Fibroblast of skin of left biceps (primary cell): Measurements from ENCODE around the gene L3MBTL4.
"Not testable (repeated sequence)": the region's sequence is repeated elsewhere in the genome, so short reads cannot be mapped to it uniquely, and the experiment has no call there.

Source experiments
- DNase-seq, 2 experiments: peaks; one replicate each; pipeline ENCODE4 v3.0.0-alpha.2; 2013; ENCODE audit warnings: low read depth in 2 of 2

L3MBTL4 gene

DNA sequence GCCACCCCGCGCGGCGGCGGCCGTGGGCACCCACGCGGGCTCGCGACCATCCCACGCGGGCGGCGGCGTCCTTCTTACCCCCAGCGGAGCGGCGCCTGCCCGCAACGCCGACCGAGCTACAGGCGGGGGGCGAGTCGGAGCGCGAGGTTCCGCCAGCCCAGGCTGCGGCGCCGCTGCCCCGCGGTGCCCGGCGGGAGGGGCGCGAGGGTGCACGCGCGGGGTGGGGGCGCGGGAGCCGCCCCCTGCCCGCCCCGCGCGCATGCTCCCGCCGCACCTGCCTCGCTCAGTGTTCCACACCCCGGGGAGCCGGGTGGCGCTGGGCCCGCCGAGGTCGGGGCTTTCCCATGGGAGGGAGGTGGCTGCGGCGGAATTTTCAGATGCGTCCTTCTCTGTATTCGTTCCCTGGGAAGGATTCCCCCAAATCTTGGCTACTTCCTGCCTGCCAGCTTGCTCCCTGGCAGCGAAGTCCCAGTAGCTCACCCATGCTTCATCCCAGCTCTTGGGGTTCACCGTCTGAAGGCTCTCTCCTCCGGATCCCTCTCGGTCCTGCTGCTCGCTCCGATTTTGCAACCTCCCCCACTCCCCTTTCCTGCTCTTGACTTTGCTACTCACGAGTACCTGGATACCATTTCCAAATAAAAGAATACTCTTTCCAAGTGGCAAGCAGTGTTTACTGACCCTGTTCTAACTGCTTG lies at the start of gene L3MBTL4:
Gene L3MBTL4 (minus strand): TSS at position 189 of the 695 bp plus-strand sequence. CDS start 103,286 bp downstream, outside the sequence.
- DNase-seq: no peak

GRCh38 chr18:6452194-6452593 lies 37.5 kb upstream of the L3MBTL4 start:
- no peak for DNase-seq

GRCh38 chr18:6449213-6449612 lies 34.5 kb upstream of the L3MBTL4 start:
- DNase-seq: no peak

DNA sequence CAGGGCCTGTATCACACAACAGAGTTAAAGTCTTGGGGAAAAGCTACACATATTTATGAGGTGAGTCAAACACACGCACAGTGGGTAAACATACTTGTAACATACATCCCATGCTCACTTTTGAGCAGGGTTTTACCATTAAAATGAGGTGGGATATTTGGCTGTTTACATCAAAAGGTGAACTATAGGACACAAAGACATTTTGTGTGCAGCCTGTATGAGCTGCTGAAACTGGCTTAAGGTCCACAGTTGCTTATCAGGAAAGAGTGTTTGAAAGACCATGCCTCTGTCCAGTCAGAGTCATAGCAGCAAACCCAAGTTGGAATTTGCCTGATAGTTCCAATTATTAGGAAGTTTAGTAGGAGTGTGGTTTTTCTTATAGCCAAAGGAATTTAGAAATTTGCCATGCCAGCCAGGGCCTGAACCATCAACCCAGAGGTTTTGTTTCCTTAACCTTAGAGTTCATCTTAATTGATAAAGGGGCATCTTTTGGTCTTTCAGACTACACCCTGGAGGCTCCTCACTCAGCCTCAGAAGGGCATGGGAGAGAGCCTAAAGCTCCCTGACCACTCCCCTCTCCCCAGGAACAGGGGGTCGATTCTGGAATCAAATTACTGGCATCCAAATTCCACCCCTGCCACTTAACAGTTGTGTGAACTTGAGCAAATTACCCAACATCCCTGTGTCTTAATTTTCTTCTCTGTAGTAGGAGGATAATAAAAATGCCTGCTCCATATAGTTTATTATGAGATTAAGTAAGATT lies 29.9 kb upstream of the L3MBTL4 start:
- DNase-seq: no peak

DNA sequence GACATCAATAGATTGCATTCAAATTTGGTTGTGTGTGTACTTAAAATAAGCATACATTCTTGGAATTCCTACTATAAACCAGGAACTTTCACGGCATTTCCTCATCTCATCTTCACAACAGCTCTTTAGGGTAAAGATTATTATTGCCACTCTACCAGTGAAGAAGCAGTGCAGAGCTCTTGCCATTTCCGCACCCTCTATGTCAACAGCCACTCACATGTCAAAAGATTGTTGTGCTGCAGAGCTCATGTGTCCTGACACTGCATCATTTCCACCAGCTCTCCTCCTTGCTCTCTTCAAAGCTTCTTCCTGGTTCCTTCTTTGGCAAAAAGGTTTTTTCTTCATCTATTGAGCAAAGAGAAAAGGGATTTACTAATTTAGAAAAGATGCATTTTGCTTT lies 26.5 kb upstream of the L3MBTL4 start:
- DNase-seq: no peak

DNA sequence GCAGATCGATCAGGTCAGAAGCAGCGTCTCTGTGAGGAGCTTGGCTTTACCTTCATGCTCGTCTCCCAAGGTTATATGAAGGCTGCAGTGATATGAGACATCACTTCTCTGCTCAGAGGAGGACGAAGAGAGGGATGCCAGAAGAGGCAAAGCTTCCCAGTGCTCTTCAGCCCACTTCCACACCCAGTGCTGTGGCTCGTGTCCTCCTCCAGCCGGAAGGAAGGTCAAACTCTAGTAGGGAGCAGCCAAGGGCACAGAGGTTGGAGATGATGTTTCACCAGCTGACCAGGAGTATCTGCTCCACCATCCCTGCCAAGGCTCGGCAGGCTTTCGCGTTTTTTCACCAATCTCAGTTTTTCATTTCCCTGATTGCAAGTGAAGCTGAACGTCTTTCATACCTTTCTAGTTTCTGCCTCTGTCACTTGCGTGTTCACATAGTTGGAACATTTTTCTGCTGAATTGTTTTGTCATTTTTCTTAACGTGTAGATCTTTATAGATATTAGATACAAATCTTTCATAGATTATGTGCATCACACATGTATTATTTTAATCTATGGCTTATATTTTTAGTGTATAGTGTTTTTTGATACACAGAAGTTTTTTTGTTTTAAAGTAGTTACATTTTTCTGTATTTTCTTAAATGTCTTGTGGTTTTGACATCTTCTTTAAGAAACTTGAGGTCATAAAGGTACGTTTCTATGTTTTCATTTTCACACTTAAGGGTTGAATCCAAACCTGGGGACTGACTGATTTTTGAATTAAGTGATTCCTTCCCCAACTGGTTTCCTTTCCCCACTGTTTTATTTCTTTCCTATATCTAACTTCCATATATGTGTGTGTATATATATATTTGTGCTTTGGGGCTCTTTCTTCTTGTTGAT lies 23.5 kb upstream of the L3MBTL4 start:
- DNase-seq: no peak

DNA sequence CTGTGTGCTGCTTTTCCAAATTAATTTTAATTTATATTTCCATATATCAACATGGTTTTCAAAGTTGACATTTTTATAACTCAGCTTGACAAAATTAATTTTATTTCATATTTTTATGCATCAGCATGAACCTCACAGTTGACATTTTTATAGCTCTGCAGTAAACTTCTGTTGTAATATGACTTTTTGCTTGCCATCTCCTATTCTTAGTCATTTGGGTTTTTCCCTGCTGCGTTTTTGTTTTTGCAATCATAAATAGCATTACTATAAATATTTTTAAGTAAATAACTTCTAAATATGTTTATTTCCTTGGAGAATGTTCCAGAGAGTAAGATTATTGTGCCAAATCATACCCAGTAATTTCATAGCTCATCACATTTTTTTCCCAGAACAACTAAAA lies 21.0 kb upstream of the L3MBTL4 start:
- DNase-seq: no peak

- no peak for DNase-seq
Measured at GRCh38 chr18:6434987-6435709, 20.4 kb upstream of the L3MBTL4 start.

GRCh38 chr18:6434481-6434880 lies 19.8 kb upstream of the L3MBTL4 start:
- no peak for DNase-seq

- no peak for DNase-seq
Measured at GRCh38 chr18:6431659-6432318, 17.1 kb upstream of the L3MBTL4 start.

DNA sequence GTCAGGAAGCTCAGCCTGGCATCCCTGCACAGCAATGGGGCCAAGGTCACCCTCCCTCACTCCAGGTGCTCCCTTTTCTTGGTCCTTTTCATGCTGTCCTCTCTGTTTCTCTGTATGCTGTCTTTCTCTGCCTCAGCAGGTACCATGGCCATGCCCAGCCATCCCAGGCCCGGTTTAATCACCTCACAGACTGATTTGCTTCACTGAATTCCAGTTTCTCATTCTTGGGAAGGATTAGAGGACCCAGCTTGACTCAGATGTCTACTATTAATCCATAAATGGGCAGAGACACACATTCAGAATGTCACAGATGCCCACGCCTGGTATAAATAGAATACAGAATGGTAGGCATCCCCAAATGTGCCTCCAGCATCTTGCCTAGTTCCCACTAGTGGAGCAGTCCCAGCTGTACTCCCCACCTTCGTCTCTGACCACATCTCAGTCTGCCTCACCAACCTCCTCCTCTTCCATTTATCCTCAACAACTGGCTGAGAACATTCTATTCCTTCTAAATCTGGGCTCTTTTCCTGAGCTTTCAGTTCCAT lies 14.2 kb upstream of the L3MBTL4 start:
- DNase-seq: no peak

GRCh38 chr18:6427286-6427685 lies 12.6 kb upstream of the L3MBTL4 start:
- no peak for DNase-seq

DNA sequence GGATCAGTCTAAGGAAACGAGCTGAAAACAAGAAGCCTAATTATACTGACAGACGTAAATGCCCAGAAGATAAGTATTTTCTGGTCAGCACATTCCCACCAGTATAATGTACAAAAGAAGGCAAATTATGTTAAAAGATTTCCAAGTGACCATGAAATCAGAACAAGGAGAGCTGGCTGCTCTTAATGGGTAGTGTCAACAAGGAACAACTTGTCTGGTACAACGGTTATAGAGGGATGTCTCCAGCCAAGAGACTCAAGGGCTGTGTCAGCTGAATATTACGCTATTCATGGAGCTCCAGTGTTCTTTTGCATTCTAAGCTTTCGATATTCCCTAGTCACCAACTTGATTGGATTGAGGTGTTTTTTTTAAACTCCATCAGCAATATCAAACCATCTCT lies 8.6 kb upstream of the L3MBTL4 start:
- no peak for DNase-seq

DNA sequence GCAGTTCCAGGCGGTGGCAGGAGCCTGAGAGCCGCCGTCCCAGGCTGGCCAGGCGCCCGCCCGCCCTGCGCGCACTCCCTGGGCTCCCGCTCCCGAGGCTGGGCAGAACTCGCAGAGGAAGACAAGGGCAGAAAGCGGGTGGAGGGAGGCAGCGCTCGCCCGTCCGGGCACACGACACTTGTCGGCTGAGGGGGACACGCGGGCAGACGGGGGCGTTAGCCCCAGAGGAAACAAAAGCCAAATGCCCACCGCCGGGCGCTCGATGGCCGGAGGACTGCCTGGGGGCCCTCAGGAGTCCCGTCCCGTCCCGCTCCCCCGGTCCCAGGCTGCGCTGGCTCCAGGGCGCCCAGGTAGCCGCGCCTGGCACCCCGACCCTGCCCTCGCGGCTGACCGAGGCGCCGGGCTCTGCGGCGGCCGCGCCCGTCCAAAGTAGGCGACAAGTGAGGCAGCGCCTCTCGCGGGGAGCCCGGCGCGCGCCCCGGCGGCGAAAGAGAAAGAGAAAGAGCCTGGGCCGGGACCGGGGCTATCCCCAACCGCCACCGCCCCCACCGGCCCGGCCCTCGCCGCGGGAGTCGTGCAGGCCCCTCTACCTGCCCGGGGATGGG lies 491 bp downstream of the L3MBTL4 start:
- no peak for DNase-seq

GRCh38 chr18:6413579-6414117 lies 1.1 kb downstream of the L3MBTL4 start:
- no peak for DNase-seq

GRCh38 chr18:6412933-6413472 lies 1.7 kb downstream of the L3MBTL4 start:
- no peak for DNase-seq

GRCh38 chr18:6411382-6411781 lies 3.3 kb downstream of the L3MBTL4 start:
- no peak for DNase-seq

DNA sequence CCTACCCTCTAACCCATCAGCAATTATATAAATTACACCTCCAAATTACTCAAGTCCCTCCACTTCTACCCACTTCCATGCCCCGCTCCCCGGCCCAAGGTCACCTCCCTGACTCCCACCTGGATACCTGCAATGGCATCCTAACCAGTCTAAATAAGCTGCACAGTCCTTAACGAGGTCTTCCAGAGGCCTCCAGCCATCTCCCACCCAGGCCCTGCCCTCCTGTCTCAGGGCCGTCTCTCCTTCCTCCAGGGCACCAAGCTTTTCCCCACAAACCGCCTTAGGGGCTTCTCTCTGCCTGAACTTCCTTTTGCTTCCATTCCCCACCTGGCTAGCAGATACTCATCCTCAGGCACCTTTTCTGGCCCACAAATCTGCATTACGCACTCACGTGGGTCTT lies 4.8 kb downstream of the L3MBTL4 start:
- no peak for DNase-seq

DNA sequence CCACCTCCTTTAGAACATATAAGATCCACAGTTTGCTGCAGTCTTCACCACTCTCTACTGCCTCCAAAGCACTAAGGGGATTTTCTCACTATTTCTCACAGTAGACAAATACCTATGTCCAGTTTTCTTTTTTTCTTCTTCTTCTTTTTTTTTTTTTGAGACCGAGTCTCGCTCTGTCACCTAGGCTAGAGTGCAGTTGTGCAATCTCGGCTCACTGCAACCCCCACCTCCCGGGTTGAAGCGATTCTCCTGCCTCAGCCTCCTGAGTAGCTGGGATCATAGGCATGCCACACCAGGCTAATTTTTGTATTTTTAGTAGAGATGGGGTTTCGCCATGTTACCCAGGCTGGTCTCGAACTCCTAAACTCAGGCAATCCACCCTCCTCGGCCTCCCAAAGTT lies 6.2 kb downstream of the L3MBTL4 start:
- not testable (repeated sequence) for DNase-seq
